ENCODE data around the gene CAPN13. TPM values are rescaled to one million over a fixed set of nuclear protein-coding genes. Genes with fewer than 3 reads are reported as not detected.

CAPN13 gene
- total and polyA plus RNA-seq, 2 experiments from 2014 or later = not detected

GRCh38 chr2:30799366-30799765 is 7.9 kb downstream of the CAPN13 start:
- Histone ChIP-seq H3K4me1 (ENCODE audit: low read depth) (peaks cover 11% of the 10 kb centered on the region), H3K27me3 (no peaks in the 10 kb centered on the region), H3K27ac (no peak overlapping the region), H3K9me3 (ENCODE audit: low read depth) (no peaks in the 10 kb centered on the region), H3K4me3 (no peak overlapping the region), H3K36me3 (no peaks in the 10 kb centered on the region)
- no peak for DNase-seq (ENCODE audit: low read depth in 1 of 2, low spot score in 1 of 2)
- TF ChIP-seq CTCF (IDR thresholded peaks at IDR 0.05; ENCODE audit: low read depth, low read length) = no peak

GRCh38 chr2:30798536-30798991 is 8.7 kb downstream of the CAPN13 start:
- no peak for DNase-seq (ENCODE audit: low read depth in 1 of 2, low spot score in 1 of 2)
- Histone ChIP-seq H3K36me3 (no peaks in the 10 kb centered on the region), H3K4me3 (no peak overlapping the region), H3K9me3 (ENCODE audit: low read depth) (no peaks in the 10 kb centered on the region), H3K27ac (no peak overlapping the region), H3K4me1 (ENCODE audit: low read depth) (peaks cover 11% of the 10 kb centered on the region), H3K27me3 (no peaks in the 10 kb centered on the region)
- TF ChIP-seq CTCF (IDR thresholded peaks at IDR 0.05; ENCODE audit: low read depth, low read length) = no peak

GRCh38 chr2:30797381-30798015 is 9.7 kb downstream of the CAPN13 start:
- H3K9me3 ChIP-seq (ENCODE audit: low read depth) = no peaks in the 10 kb centered on the region
- peaks cover 11% of the 10 kb centered on the region for H3K4me1 ChIP-seq (ENCODE audit: low read depth)
- H3K4me3 ChIP-seq = no peak overlapping the region
- no peak for TF ChIP-seq CTCF (IDR thresholded peaks at IDR 0.05; ENCODE audit: low read depth, low read length)
- no peaks in the 10 kb centered on the region for H3K27me3 ChIP-seq
- peak overlapping the region; percentile 13 for H3K27ac ChIP-seq
- no peaks in the 10 kb centered on the region for H3K36me3 ChIP-seq
- no peak for DNase-seq (ENCODE audit: low read depth in 1 of 2, low spot score in 1 of 2)

GRCh38 chr2:30796699-30797098 is 10.5 kb downstream of the CAPN13 start:
- no peaks in the 10 kb centered on the region for H3K27me3 ChIP-seq

GRCh38 chr2:30792521-30792920 is 14.7 kb downstream of the CAPN13 start:
- Histone ChIP-seq H3K4me3 (no peak overlapping the region), H3K36me3 (no peaks in the 10 kb centered on the region), H3K9me3 (ENCODE audit: low read depth) (no peaks in the 10 kb centered on the region), H3K27ac (no peak overlapping the region), H3K27me3 (no peaks in the 10 kb centered on the region), H3K4me1 (ENCODE audit: low read depth) (peaks cover 19% of the 10 kb centered on the region)
- no peak for TF ChIP-seq CTCF (IDR thresholded peaks at IDR 0.05; ENCODE audit: low read depth, low read length)
- no peak for DNase-seq (ENCODE audit: low read depth in 1 of 2, low spot score in 1 of 2)

More at GRCh38 chr2:30796699-30797098, 10.5 kb downstream of the CAPN13 start:
- Histone ChIP-seq H3K4me3 (no peak overlapping the region), H3K36me3 (no peaks in the 10 kb centered on the region), H3K4me1 (ENCODE audit: low read depth) (peaks cover 11% of the 10 kb centered on the region), H3K9me3 (ENCODE audit: low read depth) (no peaks in the 10 kb centered on the region), H3K27ac (peak overlapping the region; percentile 13)
- TF ChIP-seq CTCF (IDR thresholded peaks at IDR 0.05; ENCODE audit: low read depth, low read length) = no peak
- peak in 1 of 2 donors; percentile 83 for DNase-seq (ENCODE audit: low read depth in 1 of 2, low spot score in 1 of 2)

Data from cardiac muscle cell (in vitro differentiated cells and primary cell).